ENCODE measurements around the gene TEX28.
"Not testable (repeated sequence)": the region's sequence is repeated elsewhere in the genome, so short reads cannot be mapped to it uniquely, and the experiment has no call there.

DNA sequence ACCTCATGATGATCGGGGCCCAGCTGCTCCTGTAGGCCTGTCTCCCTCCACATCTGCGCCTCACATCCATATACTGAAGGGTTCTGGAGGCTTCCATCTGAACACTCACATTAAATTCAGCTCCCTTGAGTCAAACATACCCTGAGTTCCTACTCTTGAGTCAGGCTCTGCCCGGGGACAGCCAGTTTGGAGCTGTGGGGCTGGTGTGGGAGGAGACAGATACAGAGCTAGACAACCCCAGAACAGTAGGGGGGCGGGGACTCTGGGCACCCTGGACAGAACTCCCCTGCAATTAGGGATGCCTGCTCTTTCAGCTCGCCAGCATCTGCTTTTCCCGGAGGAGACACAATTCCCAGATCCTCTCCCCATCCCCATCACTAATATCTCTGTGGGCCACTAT, 31.9 kb downstream of the TEX28 start:
- TF ChIP-seq CTCF (IDR thresholded peaks at IDR 0.05; ENCODE audit: low read depth, low read length); POLR2A (IDR thresholded peaks at IDR 0.05; ENCODE audit: extremely low read depth, insufficient read length): not testable (repeated sequence)
